B cell (primary cell): ENCODE data around the gene THSD7A. TPM values are rescaled to one million over a fixed set of nuclear protein-coding genes. Genes with fewer than 3 reads are reported as not detected.

Source experiments
- ATAC-seq: fragments of 200-7000 bp; cut with Tn5 transposase; one replicate; pipeline ENCODE4 v1.10.0; 2021; ENCODE audit warnings: low read depth, mild to moderate bottlenecking, moderate number of reproducible peaks, moderate library complexity
- CTCF ChIA-PET: fragments of 350-600 bp; sonication (Branson Sonifier 250); formaldehyde crosslinking; loops from one replicate; lab custom pipeline; 2021; ENCODE audit warnings: antibody characterized with exemption, inconsistent platforms; lab: Charles Lee
- POLR2A ChIA-PET: fragments of 350-600 bp; sonication (Branson Sonifier 250); formaldehyde crosslinking; loops from one replicate; lab custom pipeline; 2021; ENCODE audit warnings: antibody characterized with exemption; lab: Charles Lee
- DNase-seq: peaks from one replicate; pipeline ENCODE4 v3.0.0; 2013
- H2AFZ ChIP-seq: 2 replicates; pipeline ENCODE4 v1.6.1; 2012; ENCODE audit warnings: mild to moderate bottlenecking, low read depth, low read length; ENCODE audit not compliant: insufficient read depth, poor library complexity, severe bottlenecking
- H3K27ac ChIP-seq, 2 donors: 1 replicate in 1 of 2; 2 replicates in 1 of 2; pipeline ENCODE4 v1.5.1; 2012 to 2013; ENCODE audit warnings: low read length in 2 of 2, mild to moderate bottlenecking in 2 of 2, moderate library complexity in 1 of 2
- H3K27me3 ChIP-seq, 4 experiments: fragments of 200-600 bp in 1 of 4; sonication (generic) in 1 of 4; replicated peaks in 1 of 4; 1 replicate in 2 of 4; 2 replicates in 2 of 4; pipeline versions ENCODE4 v1.6.1 to v1.7.0; 2013 to 2016; ENCODE audit warnings: low read length in 3 of 4, mild to moderate bottlenecking in 2 of 4, mixed read lengths in 1 of 4, moderate library complexity in 1 of 4; ENCODE audit not compliant: insufficient read depth in 4 of 4, control insufficient read depth in 3 of 4; ENCODE audit errors: control extremely low read depth in 1 of 4
- H3K36me3 ChIP-seq, 2 experiments: replicated peaks in 1 of 2; 1 replicate in 1 of 2; 2 replicates in 1 of 2; pipeline versions ENCODE4 v1.6.1 to v1.7.1; 2013; ENCODE audit warnings: low read length in 1 of 2; ENCODE audit not compliant: insufficient read depth in 2 of 2, control insufficient read depth in 1 of 2; ENCODE audit errors: control extremely low read depth in 1 of 2, extremely low read depth in 1 of 2
- H3K4me1 ChIP-seq, 2 donors: fragments of 200-600 bp in 1 of 2; sonication (generic) in 1 of 2; 1 replicate in 1 of 2; 2 replicates in 1 of 2; pipeline versions ENCODE4 v1.5.1 to v1.6.1; 2013 to 2017; ENCODE audit warnings: low read length in 2 of 2; ENCODE audit not compliant: control insufficient read depth in 2 of 2, insufficient read depth in 2 of 2
- H3K4me2 ChIP-seq: replicated peaks from 2 replicates; pipeline ENCODE3; 2012; ENCODE audit warnings: mild to moderate bottlenecking, low read depth, low read length; ENCODE audit not compliant: poor library complexity, severe bottlenecking
- H3K4me3 ChIP-seq, 5 experiments: fragments of 200-600 bp in 1 of 5; sonication (generic) in 1 of 5; 1 replicate in 3 of 5; 2 replicates in 2 of 5; pipeline versions ENCODE4 v1.5.1 to v1.7.0; 2011 to 2016; ENCODE audit warnings: low read length in 4 of 5, mild to moderate bottlenecking in 4 of 5, low read depth in 2 of 5, control low read depth in 1 of 5, moderate library complexity in 1 of 5; ENCODE audit not compliant: insufficient read depth in 1 of 5; ENCODE audit errors: control extremely low read depth in 1 of 5, extremely low read depth in 1 of 5
- H3K79me2 ChIP-seq: fragments of 200-600 bp; sonication (generic); one replicate; pipeline ENCODE4 v1.6.0; 2016; ENCODE audit warnings: low read length; ENCODE audit not compliant: control insufficient read depth, insufficient read depth
- H3K9ac ChIP-seq: fragments of 200-600 bp; sonication (generic); 2 replicates; pipeline ENCODE4 v1.6.1; 2017; ENCODE audit warnings: mild to moderate bottlenecking, low read length, moderate library complexity
- H3K9me3 ChIP-seq, 3 donors: one replicate each; pipeline versions ENCODE4 v1.6.1 to v1.7.1; 2013; ENCODE audit warnings: low read length in 2 of 3; ENCODE audit not compliant: control insufficient read depth in 2 of 3, insufficient read depth in 1 of 3; ENCODE audit errors: control extremely low read depth in 1 of 3
- H4K20me1 ChIP-seq: 2 replicates; pipeline ENCODE4 v1.6.0; 2012; ENCODE audit warnings: mild to moderate bottlenecking, low read length; ENCODE audit not compliant: insufficient read depth, control insufficient read depth, poor library complexity, severe bottlenecking
- H3K27ac Mint-ChIP-seq: one replicate; pipeline ENCODE4 v1.8.0; 2021; ENCODE audit warnings: mixed read lengths
- H3K27me3 Mint-ChIP-seq: one replicate; pipeline ENCODE4 v1.8.0; 2021; ENCODE audit warnings: mixed read lengths
- H3K4me1 Mint-ChIP-seq: one replicate; pipeline ENCODE4 v1.8.0; 2021; ENCODE audit warnings: mixed read lengths
- H3K4me3 Mint-ChIP-seq: one replicate; pipeline ENCODE4 v1.8.0; 2021; ENCODE audit warnings: mixed read lengths
- H3K9me3 Mint-ChIP-seq: one replicate; pipeline ENCODE4 v1.8.0; 2022; ENCODE audit warnings: mixed read lengths; ENCODE audit not compliant: insufficient read depth
- CTCF ChIP-seq: fragments of 200-600 bp; IDR thresholded peaks from one replicate; pipeline ENCODE4 v1.8.0; 2022; ENCODE audit warnings: antibody characterized with exemption, mild to moderate bottlenecking
- EZH2 ChIP-seq: IDR thresholded peaks from 2 replicates; pipeline ENCODE4 v1.6.1; 2012; ENCODE audit warnings: borderline replicate concordance, low read depth, mild to moderate bottlenecking, moderate library complexity, low read length; ENCODE audit not compliant: insufficient read depth, poor library complexity, severe bottlenecking
- WGBS: methylation state at CpG from one replicate; pipeline ENCODE4 v1.1.5; 2013; ENCODE audit warnings: missing lambda C conversion rate; ENCODE audit not compliant: insufficient coverage; 5-methylcytosine and 5-hydroxymethylcytosine counted together
- intact Hi-C: fragments of 100-400 bp; cut with micrococcal nuclease; formaldehyde crosslinking; loops from one replicate; pipeline ENCODE4 v1.10.0; 2022
- polyA plus RNA-seq: library from polyadenylated mRNA; depleted of rRNA; stranded (reverse); fragments of >200 nt; gene quantifications from 2 replicates; pipeline ENCODE4 v1.2.3, GENCODE V29; 2012
- total RNA-seq, 2 donors: library from RNA; stranded (reverse); fragments of 120-200 nt in 1 of 2; gene quantifications; 1 replicate in 1 of 2; 2 replicates in 1 of 2; pipeline versions ENCODE4 v1.2.3 to v1.2.4, GENCODE V29; 2013 to 2022

Gene THSD7A
- total and polyA plus RNA-seq, 2 donors (not counting 1 experiment from before 2014, with no cell fraction given): not detected

- Histone ChIP-seq H3K27ac (no peak overlapping the region), H3K4me2 (no peak overlapping the region), H2AFZ (no peak overlapping the region), H3K4me3 (no peak overlapping the region), H3K36me3 (no peaks in the 10 kb centered on the region), H3K4me1 (no peaks in the 10 kb centered on the region), H4K20me1 (no peaks in the 10 kb centered on the region), H3K79me2 (no peaks in the 10 kb centered on the region), H3K9ac (no peak overlapping the region), H3K27me3 (no peaks in the 10 kb centered on the region), H3K9me3 (no peaks in the 10 kb centered on the region)
- CTCF ChIA-PET: no interaction called here
- TF ChIP-seq CTCF (no peak), EZH2 (no peak)
- no peak for DNase-seq
- no peak overlapping the region for H3K27ac Mint-ChIP-seq
- no peak for ATAC-seq
- no CpG with 5 or more reads among the region's 4 CpGs for WGBS
- H3K4me1 Mint-ChIP-seq: no peaks in the 10 kb centered on the region
- no peaks in the 10 kb centered on the region for H3K9me3 Mint-ChIP-seq
- H3K4me3 Mint-ChIP-seq: no peak overlapping the region
- intact Hi-C loops: no loop called here
- POLR2A ChIA-PET: no interaction called here
- no peaks in the 10 kb centered on the region for H3K27me3 Mint-ChIP-seq
Measured at GRCh38 chr7:11638011-11638774, 193.8 kb downstream of the THSD7A start.

- no peaks in the 10 kb centered on the region for H3K79me2 ChIP-seq
- H3K9ac ChIP-seq: no peak overlapping the region
- ATAC-seq: no peak
- H4K20me1 ChIP-seq: no peaks in the 10 kb centered on the region
- no peaks in the 10 kb centered on the region for H3K4me1 Mint-ChIP-seq
- no peak overlapping the region for H2AFZ ChIP-seq
- no peak overlapping the region for H3K4me3 ChIP-seq
- H3K4me1 ChIP-seq: no peaks in the 10 kb centered on the region
- WGBS: 97% methylated on average over 19 of the region's 19 CpGs
- CTCF ChIA-PET: no interaction called here
- no peaks in the 10 kb centered on the region for H3K36me3 ChIP-seq
- no peaks in the 10 kb centered on the region for H3K27me3 Mint-ChIP-seq
- no peak overlapping the region for H3K4me3 Mint-ChIP-seq
- DNase-seq: no peak
- H3K9me3 Mint-ChIP-seq: no peaks in the 10 kb centered on the region
- no peaks in the 10 kb centered on the region for H3K27me3 ChIP-seq
- H3K27ac ChIP-seq: no peak overlapping the region
- POLR2A ChIA-PET: no interaction called here
- no peak overlapping the region for H3K27ac Mint-ChIP-seq
- H3K9me3 ChIP-seq: no peaks in the 10 kb centered on the region
- intact Hi-C loops: no loop called here
- H3K4me2 ChIP-seq: no peak overlapping the region
- TF ChIP-seq EZH2 (no peak), CTCF (no peak)
Measured at GRCh38 chr7:11636274-11636673, 195.7 kb downstream of the THSD7A start.
